B cell (primary cell): ENCODE results near the gene SDK1. TPM values are rescaled to one million over a fixed set of nuclear protein-coding genes. Genes with fewer than 3 reads are reported as not detected.

Experiments
- ATAC-seq: fragments of 200-7000 bp; cut with Tn5 transposase; one replicate; pipeline ENCODE4 v1.10.0; 2021; ENCODE audit warnings: low read depth, mild to moderate bottlenecking, moderate number of reproducible peaks, moderate library complexity
- CTCF ChIA-PET: fragments of 350-600 bp; sonication (Branson Sonifier 250); formaldehyde crosslinking; loops from one replicate; lab custom pipeline; 2021; ENCODE audit warnings: antibody characterized with exemption, inconsistent platforms; lab: Charles Lee
- POLR2A ChIA-PET: fragments of 350-600 bp; sonication (Branson Sonifier 250); formaldehyde crosslinking; loops from one replicate; lab custom pipeline; 2021; ENCODE audit warnings: antibody characterized with exemption; lab: Charles Lee
- DNase-seq: peaks from one replicate; pipeline ENCODE4 v3.0.0; 2013
- H2AFZ ChIP-seq: 2 replicates; pipeline ENCODE4 v1.6.1; 2012; ENCODE audit warnings: mild to moderate bottlenecking, low read depth, low read length; ENCODE audit not compliant: insufficient read depth, poor library complexity, severe bottlenecking
- H3K27ac ChIP-seq, 2 donors: 1 replicate in 1 of 2; 2 replicates in 1 of 2; pipeline ENCODE4 v1.5.1; 2012 to 2013; ENCODE audit warnings: low read length in 2 of 2, mild to moderate bottlenecking in 2 of 2, moderate library complexity in 1 of 2
- H3K27me3 ChIP-seq, 4 experiments: fragments of 200-600 bp in 1 of 4; sonication (generic) in 1 of 4; replicated peaks in 1 of 4; 1 replicate in 2 of 4; 2 replicates in 2 of 4; pipeline versions ENCODE4 v1.6.1 to v1.7.0; 2013 to 2016; ENCODE audit warnings: low read length in 3 of 4, mild to moderate bottlenecking in 2 of 4, mixed read lengths in 1 of 4, moderate library complexity in 1 of 4; ENCODE audit not compliant: insufficient read depth in 4 of 4, control insufficient read depth in 3 of 4; ENCODE audit errors: control extremely low read depth in 1 of 4
- H3K36me3 ChIP-seq, 2 experiments: replicated peaks in 1 of 2; 1 replicate in 1 of 2; 2 replicates in 1 of 2; pipeline versions ENCODE4 v1.6.1 to v1.7.1; 2013; ENCODE audit warnings: low read length in 1 of 2; ENCODE audit not compliant: insufficient read depth in 2 of 2, control insufficient read depth in 1 of 2; ENCODE audit errors: control extremely low read depth in 1 of 2, extremely low read depth in 1 of 2
- H3K4me1 ChIP-seq, 2 donors: fragments of 200-600 bp in 1 of 2; sonication (generic) in 1 of 2; 1 replicate in 1 of 2; 2 replicates in 1 of 2; pipeline versions ENCODE4 v1.5.1 to v1.6.1; 2013 to 2017; ENCODE audit warnings: low read length in 2 of 2; ENCODE audit not compliant: control insufficient read depth in 2 of 2, insufficient read depth in 2 of 2
- H3K4me2 ChIP-seq: replicated peaks from 2 replicates; pipeline ENCODE3; 2012; ENCODE audit warnings: mild to moderate bottlenecking, low read depth, low read length; ENCODE audit not compliant: poor library complexity, severe bottlenecking
- H3K4me3 ChIP-seq, 5 experiments: fragments of 200-600 bp in 1 of 5; sonication (generic) in 1 of 5; 1 replicate in 3 of 5; 2 replicates in 2 of 5; pipeline versions ENCODE4 v1.5.1 to v1.7.0; 2011 to 2016; ENCODE audit warnings: low read length in 4 of 5, mild to moderate bottlenecking in 4 of 5, low read depth in 2 of 5, control low read depth in 1 of 5, moderate library complexity in 1 of 5; ENCODE audit not compliant: insufficient read depth in 1 of 5; ENCODE audit errors: control extremely low read depth in 1 of 5, extremely low read depth in 1 of 5
- H3K79me2 ChIP-seq: fragments of 200-600 bp; sonication (generic); one replicate; pipeline ENCODE4 v1.6.0; 2016; ENCODE audit warnings: low read length; ENCODE audit not compliant: control insufficient read depth, insufficient read depth
- H3K9ac ChIP-seq: fragments of 200-600 bp; sonication (generic); 2 replicates; pipeline ENCODE4 v1.6.1; 2017; ENCODE audit warnings: mild to moderate bottlenecking, low read length, moderate library complexity
- H3K9me3 ChIP-seq, 3 donors: one replicate each; pipeline versions ENCODE4 v1.6.1 to v1.7.1; 2013; ENCODE audit warnings: low read length in 2 of 3; ENCODE audit not compliant: control insufficient read depth in 2 of 3, insufficient read depth in 1 of 3; ENCODE audit errors: control extremely low read depth in 1 of 3
- H4K20me1 ChIP-seq: 2 replicates; pipeline ENCODE4 v1.6.0; 2012; ENCODE audit warnings: mild to moderate bottlenecking, low read length; ENCODE audit not compliant: insufficient read depth, control insufficient read depth, poor library complexity, severe bottlenecking
- H3K27ac Mint-ChIP-seq: one replicate; pipeline ENCODE4 v1.8.0; 2021; ENCODE audit warnings: mixed read lengths
- H3K27me3 Mint-ChIP-seq: one replicate; pipeline ENCODE4 v1.8.0; 2021; ENCODE audit warnings: mixed read lengths
- H3K4me1 Mint-ChIP-seq: one replicate; pipeline ENCODE4 v1.8.0; 2021; ENCODE audit warnings: mixed read lengths
- H3K4me3 Mint-ChIP-seq: one replicate; pipeline ENCODE4 v1.8.0; 2021; ENCODE audit warnings: mixed read lengths
- H3K9me3 Mint-ChIP-seq: one replicate; pipeline ENCODE4 v1.8.0; 2022; ENCODE audit warnings: mixed read lengths; ENCODE audit not compliant: insufficient read depth
- EZH2 ChIP-seq: IDR thresholded peaks from 2 replicates; pipeline ENCODE4 v1.6.1; 2012; ENCODE audit warnings: borderline replicate concordance, low read depth, mild to moderate bottlenecking, moderate library complexity, low read length; ENCODE audit not compliant: insufficient read depth, poor library complexity, severe bottlenecking
- WGBS: methylation state at CpG from one replicate; pipeline ENCODE4 v1.1.5; 2013; ENCODE audit warnings: missing lambda C conversion rate; ENCODE audit not compliant: insufficient coverage; 5-methylcytosine and 5-hydroxymethylcytosine counted together
- intact Hi-C: fragments of 100-400 bp; cut with micrococcal nuclease; formaldehyde crosslinking; loops from one replicate; pipeline ENCODE4 v1.10.0; 2022
- polyA plus RNA-seq: library from polyadenylated mRNA; depleted of rRNA; stranded (reverse); fragments of >200 nt; gene quantifications from 2 replicates; pipeline ENCODE4 v1.2.3, GENCODE V29; 2012
- total RNA-seq, 2 donors: library from RNA; stranded (reverse); fragments of 120-200 nt in 1 of 2; gene quantifications; 1 replicate in 1 of 2; 2 replicates in 1 of 2; pipeline versions ENCODE4 v1.2.3 to v1.2.4, GENCODE V29; 2013 to 2022
- TF ChIP-seq, protein P1 (sequence below): fragments of 200-600 bp; IDR thresholded peaks from one replicate; pipeline ENCODE4 v1.8.0; 2022; ENCODE audit warnings: antibody characterized with exemption, mild to moderate bottlenecking

The SDK1 gene
- total and polyA plus RNA-seq, 2 donors (not counting 1 experiment from before 2014, with no cell fraction given), result 0.73 to 2.0 TPM

DNA sequence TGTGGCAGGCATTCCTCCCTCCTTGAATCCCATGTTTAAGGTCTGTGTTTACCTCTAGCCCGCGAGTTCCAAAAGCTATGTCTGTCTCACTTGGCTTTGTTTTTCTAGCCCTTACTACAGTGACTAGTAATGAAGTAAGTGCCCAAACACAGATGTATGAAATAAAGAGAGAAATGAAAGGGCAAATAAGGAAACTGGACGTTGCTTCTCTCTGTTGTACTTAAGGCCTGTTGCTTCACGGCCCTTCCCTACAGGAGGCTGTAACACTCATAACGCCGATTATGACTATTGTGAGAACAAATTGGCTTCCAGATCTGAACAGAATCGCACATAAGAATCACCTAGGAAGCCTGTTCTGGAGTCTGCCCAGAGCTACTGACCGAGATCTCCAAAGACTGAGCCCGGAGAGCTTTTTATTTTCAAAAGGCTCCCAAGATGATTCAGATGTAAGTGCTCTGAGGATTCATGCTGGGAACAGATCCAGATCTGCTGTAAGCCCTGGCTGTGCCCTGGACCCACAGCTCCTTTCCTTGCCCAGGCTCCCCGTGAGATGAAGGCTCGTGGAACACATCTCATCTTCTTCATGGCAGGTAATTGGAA is 432.6 kb downstream of the SDK1 start:
- TF ChIP-seq EZH2, result no peak
- TF ChIP-seq, protein P1, sequence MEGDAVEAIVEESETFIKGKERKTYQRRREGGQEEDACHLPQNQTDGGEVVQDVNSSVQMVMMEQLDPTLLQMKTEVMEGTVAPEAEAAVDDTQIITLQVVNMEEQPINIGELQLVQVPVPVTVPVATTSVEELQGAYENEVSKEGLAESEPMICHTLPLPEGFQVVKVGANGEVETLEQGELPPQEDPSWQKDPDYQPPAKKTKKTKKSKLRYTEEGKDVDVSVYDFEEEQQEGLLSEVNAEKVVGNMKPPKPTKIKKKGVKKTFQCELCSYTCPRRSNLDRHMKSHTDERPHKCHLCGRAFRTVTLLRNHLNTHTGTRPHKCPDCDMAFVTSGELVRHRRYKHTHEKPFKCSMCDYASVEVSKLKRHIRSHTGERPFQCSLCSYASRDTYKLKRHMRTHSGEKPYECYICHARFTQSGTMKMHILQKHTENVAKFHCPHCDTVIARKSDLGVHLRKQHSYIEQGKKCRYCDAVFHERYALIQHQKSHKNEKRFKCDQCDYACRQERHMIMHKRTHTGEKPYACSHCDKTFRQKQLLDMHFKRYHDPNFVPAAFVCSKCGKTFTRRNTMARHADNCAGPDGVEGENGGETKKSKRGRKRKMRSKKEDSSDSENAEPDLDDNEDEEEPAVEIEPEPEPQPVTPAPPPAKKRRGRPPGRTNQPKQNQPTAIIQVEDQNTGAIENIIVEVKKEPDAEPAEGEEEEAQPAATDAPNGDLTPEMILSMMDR, result no peak
- ATAC-seq (no peak), DNase-seq (no peak)
- CTCF ChIA-PET, result no interaction called here
- no peaks in the 10 kb centered on the region for H3K4me1 ChIP-seq
- no peak overlapping the region for H3K4me3 ChIP-seq
- POLR2A ChIA-PET, result no interaction called here
- WGBS, result 87% methylated on average over 7 of the region's 11 CpGs
- no peak overlapping the region for H2AFZ ChIP-seq
- H3K9ac ChIP-seq, result no peak overlapping the region
- peaks cover 0 to 14% (median 5%) of the 10 kb centered on the region in 3 donors for H3K9me3 ChIP-seq
- Mint-ChIP-seq H3K9me3 (peaks cover 2% of the 10 kb centered on the region), H3K27ac (no peak overlapping the region), H3K4me1 (no peaks in the 10 kb centered on the region), H3K27me3 (peaks cover 4% of the 10 kb centered on the region), H3K4me3 (no peak overlapping the region)
- no peak overlapping the region for H3K27ac ChIP-seq
- H3K4me2 ChIP-seq, result no peak overlapping the region
- no peaks in the 10 kb centered on the region for H3K79me2 ChIP-seq
- no peaks in the 10 kb centered on the region for H3K27me3 ChIP-seq
- no peaks in the 10 kb centered on the region for H4K20me1 ChIP-seq
- no peaks in the 10 kb centered on the region for H3K36me3 ChIP-seq
- intact Hi-C loops, result no loop called here

DNA sequence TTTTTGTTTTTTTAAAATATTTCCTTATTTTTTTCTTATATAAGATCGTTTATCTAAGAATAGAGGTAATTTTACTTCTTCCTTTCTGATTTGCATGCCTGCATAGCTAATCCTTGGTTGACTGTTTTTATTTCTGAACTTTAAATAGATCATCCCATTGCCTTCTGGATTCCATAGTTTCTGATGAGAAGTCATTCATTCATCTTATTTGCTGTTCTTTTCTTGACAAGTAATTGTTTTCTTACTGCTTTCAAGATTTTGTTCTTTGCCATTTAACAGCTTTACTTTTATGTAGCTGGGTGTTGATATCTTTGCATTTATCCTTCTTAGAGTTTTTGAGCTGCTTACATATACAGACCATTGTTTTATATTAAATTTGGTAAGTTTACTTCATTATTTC is 437.9 kb downstream of the SDK1 start:
- WGBS, result no CpG with 5 or more reads among the region's 1 CpG
- H3K4me2 ChIP-seq, result no peak overlapping the region
- H3K27me3 ChIP-seq, result no peaks in the 10 kb centered on the region
- H3K9me3 ChIP-seq, result peaks cover 0 to 19% (median 13%) of the 10 kb centered on the region in 3 donors
- POLR2A ChIA-PET, result no interaction called here
- Mint-ChIP-seq H3K27me3 (no peaks in the 10 kb centered on the region), H3K4me1 (peaks cover 11% of the 10 kb centered on the region), H3K9me3 (peaks cover 10% of the 10 kb centered on the region), H3K27ac (no peak overlapping the region), H3K4me3 (no peak overlapping the region)
- intact Hi-C loops, result no loop called here
- no peak overlapping the region for H3K27ac ChIP-seq
- H3K9ac ChIP-seq, result no peak overlapping the region
- TF ChIP-seq, protein P1, result no peak
- no peak for TF ChIP-seq EZH2
- CTCF ChIA-PET, result no interaction called here
- DNase-seq, result no peak
- no peaks in the 10 kb centered on the region for H3K36me3 ChIP-seq
- no peak for ATAC-seq
- H2AFZ ChIP-seq, result no peak overlapping the region
- H4K20me1 ChIP-seq, result no peaks in the 10 kb centered on the region
- H3K4me3 ChIP-seq, result no peak overlapping the region
- H3K79me2 ChIP-seq, result no peaks in the 10 kb centered on the region
- H3K4me1 ChIP-seq, result peaks cover 10 to 14% of the 10 kb centered on the region in 2 donors
